ENCODE data around the gene FAM118A. TPM values are rescaled to one million over a fixed set of nuclear protein-coding genes. Genes with fewer than 3 reads are reported as not detected.

The FAM118A gene
- total RNA-seq, 6 experiments from 2014 or later: 5.6 to 43.0 (median 17.3) TPM

DNA sequence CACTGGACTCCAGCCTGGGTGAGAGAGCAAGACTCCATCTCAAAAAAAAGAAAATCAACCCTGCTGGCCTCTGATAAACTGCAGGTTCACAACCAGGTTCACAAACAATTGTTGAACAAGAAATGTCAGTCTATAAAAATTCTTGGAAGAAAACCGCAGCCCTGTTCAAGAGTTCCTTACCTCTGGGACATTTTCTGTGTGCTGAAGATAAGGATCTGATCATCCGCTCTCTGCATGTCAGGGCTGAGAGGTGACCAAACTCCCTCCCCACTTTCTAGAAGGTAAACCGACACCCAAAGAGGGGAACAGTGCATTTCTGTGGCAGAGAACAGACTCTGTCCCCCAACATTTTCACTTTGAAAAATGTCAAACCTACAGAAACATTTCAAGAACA, 29.1 kb upstream of the FAM118A start:
- no peak for TF ChIP-seq POLR2A (IDR thresholded peaks at IDR 0.05)
- TF ChIP-seq, protein P1, sequence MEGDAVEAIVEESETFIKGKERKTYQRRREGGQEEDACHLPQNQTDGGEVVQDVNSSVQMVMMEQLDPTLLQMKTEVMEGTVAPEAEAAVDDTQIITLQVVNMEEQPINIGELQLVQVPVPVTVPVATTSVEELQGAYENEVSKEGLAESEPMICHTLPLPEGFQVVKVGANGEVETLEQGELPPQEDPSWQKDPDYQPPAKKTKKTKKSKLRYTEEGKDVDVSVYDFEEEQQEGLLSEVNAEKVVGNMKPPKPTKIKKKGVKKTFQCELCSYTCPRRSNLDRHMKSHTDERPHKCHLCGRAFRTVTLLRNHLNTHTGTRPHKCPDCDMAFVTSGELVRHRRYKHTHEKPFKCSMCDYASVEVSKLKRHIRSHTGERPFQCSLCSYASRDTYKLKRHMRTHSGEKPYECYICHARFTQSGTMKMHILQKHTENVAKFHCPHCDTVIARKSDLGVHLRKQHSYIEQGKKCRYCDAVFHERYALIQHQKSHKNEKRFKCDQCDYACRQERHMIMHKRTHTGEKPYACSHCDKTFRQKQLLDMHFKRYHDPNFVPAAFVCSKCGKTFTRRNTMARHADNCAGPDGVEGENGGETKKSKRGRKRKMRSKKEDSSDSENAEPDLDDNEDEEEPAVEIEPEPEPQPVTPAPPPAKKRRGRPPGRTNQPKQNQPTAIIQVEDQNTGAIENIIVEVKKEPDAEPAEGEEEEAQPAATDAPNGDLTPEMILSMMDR (IDR thresholded peaks at IDR 0.05): no peak
- Histone ChIP-seq H3K27ac (peak overlapping the region in 1 of 3 donors; percentile 43), H3K4me1 (peaks cover 0 to 8% (median 2%) of the 10 kb centered on the region in 4 donors), H3K4me3 (no peak overlapping the region), H3K9me3 (no peaks in the 10 kb centered on the region), H3K27me3 (no peaks in the 10 kb centered on the region), H3K36me3 (no peaks in the 10 kb centered on the region)
- intact Hi-C loops (cut with DNase I): no loop called here
- ATAC-seq (no peak), DNase-seq (no peak)
- 94% methylated on average over 2 of the region's 3 CpGs for WGBS (ENCODE audit: insufficient coverage, low coverage, low lambda C conversion rate, missing lambda C conversion rate)

DNA sequence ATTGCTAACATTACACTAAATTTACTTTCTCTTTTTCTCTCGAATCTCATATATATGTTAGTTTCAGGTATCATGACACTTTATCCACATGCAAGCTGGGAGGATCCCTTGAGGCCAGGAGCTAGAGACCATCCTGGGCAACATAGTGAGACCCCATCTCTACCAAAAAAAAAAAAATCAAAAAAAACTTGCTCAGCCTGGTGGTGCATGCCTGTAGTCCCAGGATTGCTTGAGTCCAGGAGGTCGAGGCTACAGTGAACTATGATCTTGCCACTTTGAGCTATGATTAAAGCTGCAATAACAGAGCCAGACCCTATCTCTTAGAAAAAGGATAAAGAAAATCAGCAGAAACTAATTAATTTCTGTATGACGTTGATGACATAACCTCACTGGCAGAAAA, 28.7 kb upstream of the FAM118A start:
- Histone ChIP-seq H3K4me1 (peaks cover 0 to 8% (median 2%) of the 10 kb centered on the region in 4 donors), H3K36me3 (no peaks in the 10 kb centered on the region), H3K4me3 (no peak overlapping the region), H3K27ac (no peak overlapping the region), H3K9me3 (no peaks in the 10 kb centered on the region), H3K27me3 (no peaks in the 10 kb centered on the region)
- intact Hi-C loops (cut with DNase I): no loop called here
- no peak for DNase-seq
- no peak for ATAC-seq
- 52% methylated on average over 3 of the region's 3 CpGs for WGBS (ENCODE audit: insufficient coverage, low coverage, low lambda C conversion rate, missing lambda C conversion rate)
- TF ChIP-seq POLR2A (IDR thresholded peaks at IDR 0.05): no peak
- TF ChIP-seq, protein P1 (IDR thresholded peaks at IDR 0.05): no peak

DNA sequence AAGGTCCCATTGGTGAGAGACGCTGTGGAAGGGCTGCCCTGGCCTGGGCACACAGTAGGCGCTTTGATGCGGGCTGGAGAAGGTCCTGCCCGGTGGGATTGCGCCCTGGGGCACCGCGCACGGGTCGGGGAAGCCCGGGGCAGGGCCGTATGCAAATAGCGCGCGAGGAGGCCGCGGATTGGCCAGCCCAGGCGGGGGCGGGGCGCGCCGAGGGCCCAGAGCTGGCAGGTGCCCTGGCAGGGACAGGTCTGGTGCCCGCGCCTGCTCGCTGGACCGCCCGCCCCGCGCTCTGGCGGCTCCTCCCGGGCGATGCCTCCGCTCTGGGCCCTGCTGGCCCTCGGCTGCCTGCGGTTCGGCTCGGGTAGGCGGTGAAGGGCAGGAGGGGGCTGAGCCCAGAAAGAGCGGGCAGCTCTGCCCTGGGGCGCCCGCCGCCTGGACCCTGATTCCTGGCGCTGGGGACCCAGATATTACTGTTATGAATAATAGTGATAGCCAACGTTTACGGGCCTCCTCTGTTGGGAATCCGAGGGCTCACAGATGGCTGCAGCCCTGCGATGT, 24.9 kb upstream of the FAM118A start, which contains the start of gene UPK3A:
UPK3A (plus strand) TSS at position 245 of the 558 bp plus-strand sequence; CDS start at position 310, 65 bp downstream.
- ATAC-seq (peak; percentile 93 to 98 (median 96)), DNase-seq (peak; percentile 84 to 85 (median 85))
- WGBS (ENCODE audit: insufficient coverage, low coverage, low lambda C conversion rate, missing lambda C conversion rate): 4% methylated on average over 24 of the region's 46 CpGs
- H3K9me3 ChIP-seq: no peaks in the 10 kb centered on the region
- H3K27me3 ChIP-seq: no peaks in the 10 kb centered on the region
- TF ChIP-seq POLR2A (IDR thresholded peaks at IDR 0.05): no peak
- TF ChIP-seq, protein P1 (IDR thresholded peaks at IDR 0.05): no peak
- H3K36me3 ChIP-seq: no peaks in the 10 kb centered on the region
- H3K4me1 ChIP-seq: peaks cover 0 to 8% (median 2%) of the 10 kb centered on the region in 4 donors
- peak within 1 kb of the TSS in 1 of 3 donors; percentile 40 for H3K4me3 ChIP-seq
- no peak within 1 kb of the TSS for H3K27ac ChIP-seq
- intact Hi-C loops (cut with DNase I): no loop called here

DNA sequence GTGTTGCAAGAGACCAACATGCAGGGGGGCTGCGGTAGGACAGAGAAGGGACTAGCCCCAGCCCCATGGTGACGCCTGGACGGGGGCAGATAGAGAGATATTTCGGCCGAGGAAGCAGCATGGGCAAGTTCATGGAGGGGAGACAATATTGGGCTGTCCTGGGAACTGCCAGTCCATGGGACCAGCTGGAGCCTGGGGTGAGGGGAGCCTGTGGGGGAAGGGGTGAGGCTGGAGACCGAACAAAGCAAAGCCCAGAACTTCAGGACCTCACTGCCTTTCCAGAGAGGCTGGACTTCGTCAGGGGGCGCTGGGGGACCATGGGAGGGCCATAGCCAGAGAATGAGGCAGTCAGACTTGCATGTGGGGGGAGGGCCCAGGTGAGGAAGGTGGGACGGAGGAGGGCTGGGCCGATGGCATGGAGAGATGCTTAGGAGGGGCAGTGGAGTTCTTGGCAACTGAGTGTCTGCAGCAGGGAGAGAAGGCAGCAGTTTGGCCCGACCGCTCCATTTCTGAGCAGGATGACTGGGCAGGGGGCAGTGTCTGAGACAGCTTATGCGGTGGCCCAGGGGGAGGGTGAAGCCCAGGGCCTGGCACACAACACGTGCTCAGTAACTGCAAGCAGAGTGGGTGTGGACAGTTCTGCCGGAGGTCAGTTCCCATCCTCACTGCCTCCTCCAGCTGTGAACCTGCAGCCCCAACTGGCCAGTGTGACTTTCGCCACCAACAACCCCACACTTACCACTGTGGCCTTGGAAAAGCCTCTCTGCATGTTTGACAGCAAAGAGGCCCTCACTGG, 24.3 kb upstream of the FAM118A start:
- TF ChIP-seq, protein P1 (IDR thresholded peaks at IDR 0.05): no peak
- TF ChIP-seq POLR2A (IDR thresholded peaks at IDR 0.05): no peak
- DNase-seq: no peak
- ATAC-seq: no peak
- H3K27me3 ChIP-seq: no peaks in the 10 kb centered on the region
- peaks cover 0 to 8% (median 2%) of the 10 kb centered on the region in 4 donors for H3K4me1 ChIP-seq
- intact Hi-C loops (cut with DNase I): no loop called here
- no peaks in the 10 kb centered on the region for H3K9me3 ChIP-seq
- WGBS (ENCODE audit: insufficient coverage, low coverage, low lambda C conversion rate, missing lambda C conversion rate): 73% methylated on average over 12 of the region's 16 CpGs
- H3K27ac ChIP-seq: no peak overlapping the region
- H3K4me3 ChIP-seq: peak overlapping the region in 1 of 3 donors; percentile 40
- H3K36me3 ChIP-seq: no peaks in the 10 kb centered on the region

Measured in right lobe of liver (tissue), 6 donors.